SK-N-SH treated with all-trans-retinoic acid at 6 μM for 48 hours (cell line): ENCODE measurements around the gene DCTN5.

Experiments used
- CSRNP3 ChIP-seq: fragments of 250-450 bp; sonication (Bioruptor Pico); IDR thresholded peaks from 2 replicates; pipeline ENCODE4 v1.5.1; 2021; ENCODE audit warnings: mild to moderate bottlenecking, moderate library complexity
- TOX ChIP-seq: fragments of 250-450 bp; sonication (Bioruptor Pico); IDR thresholded peaks from 2 replicates; pipeline ENCODE4 v1.8.0; 2021; ENCODE audit warnings: mild to moderate bottlenecking, moderate library complexity, borderline replicate concordance

GRCh38 chr16:23668873-23669272 is 27.6 kb downstream of the DCTN5 start:
- TF ChIP-seq TOX (no peak), CSRNP3 (CRISPR knock-in tag) (no peak)
